K562 (cell line): ENCODE measurements around the gene COLEC12. TPM values are rescaled to one million over a fixed set of nuclear protein-coding genes. Genes with fewer than 3 reads are reported as not detected.

Experiments used
- ATAC-seq: fragments of 200-7000 bp; cut with Tn5 transposase; 3 replicates; pipeline ENCODE4 v1.9.1; 2020; ENCODE audit warnings: moderate library complexity
- BruUV-seq: library from RNA; stranded (reverse); fragments of 400-500 nt; replicated peaks from 2 replicates; lab custom pipeline; 2021; lab: Mats Ljungman, UMichigan
- CTCF ChIA-PET: fragments of 300-600 bp; formaldehyde crosslinking; extraction: SDS; loops from one replicate; lab custom pipeline; 2021; ENCODE audit warnings: low intra/inter-chr PET ratio; lab: Yijun Ruan, JAX
- POLR2A ChIA-PET: fragments of 300-600, 350-650 bp; sonication (Branson Sonifier 250); formaldehyde crosslinking; extraction: SDS; loops from one replicate; lab custom pipeline; 2021; ENCODE audit warnings: antibody characterized with exemption, inconsistent platforms; lab: Yijun Ruan, JAX
- DNase-seq, 4 experiments: peaks; one replicate each; pipeline versions ENCODE4 v3.0.0 to v3.0.0-alpha.2; 2011 to 2018; ENCODE audit warnings: low spot score in 3 of 4, mixed read lengths in 3 of 4; ENCODE audit errors: extremely low read depth in 1 of 4
- FAIRE-seq: peaks from 2 replicates; lab custom pipeline; 2011; peaks lifted over from hg19 to GRCh38; lab: Jason Lieb, UNC
- H2AFZ ChIP-seq: 2 replicates; pipeline ENCODE4 v1.6.0; 2011; ENCODE audit warnings: low read depth, low read length, control low read depth, inconsistent platforms
- H3K27ac ChIP-seq: fragments of 200-600 bp; 3 replicates; pipeline ENCODE4 v1.8.0; 2011; ENCODE audit warnings: low read depth, mild to moderate bottlenecking, control low read depth, inconsistent platforms, low read length, moderate library complexity, mixed read lengths; ENCODE audit errors: extremely low read depth
- H3K27me3 ChIP-seq, 2 experiments: fragments of 300-600 bp in 1 of 2; 2 replicates in 1 of 2; 3 replicates in 1 of 2; pipeline versions ENCODE4 v1.6.0 to v1.8.0; 2011; ENCODE audit warnings: inconsistent platforms in 2 of 2, low read length in 2 of 2, mild to moderate bottlenecking in 1 of 2, mixed read lengths in 1 of 2, moderate library complexity in 1 of 2; ENCODE audit not compliant: control insufficient read depth in 2 of 2, insufficient read depth in 2 of 2
- H3K36me3 ChIP-seq: fragments of 300-600 bp; 3 replicates; pipeline ENCODE4 v1.8.0; 2011; ENCODE audit warnings: mild to moderate bottlenecking, low read length, inconsistent platforms; ENCODE audit not compliant: control insufficient read depth, insufficient read depth
- H3K4me1 ChIP-seq, 2 experiments: fragments of 200-600 bp in 1 of 2; replicated peaks in 1 of 2; 2 replicates in 1 of 2; 3 replicates in 1 of 2; pipeline versions ENCODE4 v1.5.1 to v1.8.0; 2011; ENCODE audit warnings: inconsistent platforms in 2 of 2, low read length in 2 of 2, mild to moderate bottlenecking in 1 of 2, mixed read lengths in 1 of 2, moderate library complexity in 1 of 2; ENCODE audit not compliant: control insufficient read depth in 2 of 2, insufficient read depth in 2 of 2
- H3K4me2 ChIP-seq: 2 replicates; pipeline ENCODE4 v1.6.1; 2011; ENCODE audit warnings: low read length, control low read depth, inconsistent platforms, mixed read lengths; ENCODE audit not compliant: insufficient read depth
- H3K4me3 ChIP-seq: fragments of 200-600 bp; sonication (generic), shearing (Covaris generic); 2 replicates; pipeline ENCODE4 v1.5.1; 2016; ENCODE audit warnings: control low read depth, inconsistent platforms
- H3K79me2 ChIP-seq: fragments of 200-600 bp; 3 replicates; pipeline ENCODE4 v1.8.0; 2011; ENCODE audit warnings: low read length, inconsistent platforms; ENCODE audit not compliant: control insufficient read depth, insufficient read depth
- H3K9ac ChIP-seq, 2 experiments: 2 replicates each; pipeline versions ENCODE4 v1.6.0 to v1.6.1; 2011; ENCODE audit warnings: low read depth in 2 of 2, low read length in 2 of 2, control low read depth in 1 of 2, inconsistent platforms in 1 of 2, mild to moderate bottlenecking in 1 of 2, mixed read lengths in 1 of 2; ENCODE audit not compliant: insufficient read depth in 1 of 2
- H3K9me1 ChIP-seq: one replicate; pipeline ENCODE4 v1.6.0; 2011; ENCODE audit warnings: inconsistent platforms, mild to moderate bottlenecking, low read length, moderate library complexity; ENCODE audit not compliant: control insufficient read depth, insufficient read depth
- H3K9me3 ChIP-seq: replicated peaks from 2 replicates; pipeline ENCODE4 v1.5.1; 2011; ENCODE audit warnings: low read depth, low read length, inconsistent platforms; ENCODE audit not compliant: control insufficient read depth, insufficient read depth
- H4K20me1 ChIP-seq: replicated peaks from 2 replicates; pipeline ENCODE4 v1.6.1; 2011; ENCODE audit warnings: low read length, inconsistent platforms, mixed read lengths; ENCODE audit not compliant: control insufficient read depth, insufficient read depth
- ATF1 ChIP-seq, 2 experiments: fragments of 450-650 bp in 1 of 2; IDR thresholded peaks; 2 replicates each; pipeline ENCODE4 v1.6.1; 2016; ENCODE audit warnings: missing compliant biosample characterization in 1 of 2, missing genetic modification characterization in 1 of 2
- EHMT2 ChIP-seq: fragments of 450-650 bp; IDR thresholded peaks from 2 replicates; pipeline ENCODE4 v1.6.1; 2018; ENCODE audit warnings: antibody characterized with exemption
- GTF2E2 ChIP-seq: fragments of 200-800 bp; sonication (Bioruptor generic); IDR thresholded peaks from 2 replicates; pipeline ENCODE4 v1.6.1; 2016; ENCODE audit warnings: missing genetic modification characterization, missing compliant biosample characterization
- HDAC6 ChIP-seq: IDR thresholded peaks from 2 replicates; pipeline ENCODE4 v1.6.1; 2012; ENCODE audit warnings: low read depth, mild to moderate bottlenecking, control low read depth, inconsistent platforms, low read length, moderate library complexity
- MCM3 ChIP-seq: fragments of 450-650 bp; IDR thresholded peaks from 2 replicates; pipeline ENCODE4 v1.6.1; 2016
- NFXL1 ChIP-seq: fragments of 450-650 bp; formaldehyde crosslinking; IDR thresholded peaks from 2 replicates; pipeline ENCODE4 v1.4.0; 2021; ENCODE audit warnings: mild to moderate bottlenecking
- PHF20 ChIP-seq: fragments of 450-650 bp; IDR thresholded peaks from 2 replicates; pipeline ENCODE4 v1.6.1; 2018; ENCODE audit not compliant: partially characterized antibody
- ZNF277 ChIP-seq: fragments of 250-450 bp; sonication (Bioruptor Pico); IDR thresholded peaks from 2 replicates; pipeline ENCODE4 v1.8.0; 2022; ENCODE audit warnings: inconsistent platforms, mild to moderate bottlenecking, moderate library complexity, borderline replicate concordance
- ZNF583 ChIP-seq: fragments of 250-450 bp; sonication (Bioruptor Pico); IDR thresholded peaks from 2 replicates; pipeline ENCODE4 v1.4.0; 2020
- ZNF639 ChIP-seq, 2 experiments: fragments of 200-800 bp in 1 of 2; sonication (Bioruptor generic) in 1 of 2; sonication (generic) in 1 of 2; formaldehyde crosslinking in 1 of 2; IDR thresholded peaks in 1 of 2; conservative IDR thresholded peaks in 1 of 2; 2 replicates each; pipeline versions ENCODE4 v1.5.0 to v1.6.1; 2016 to 2020; ENCODE audit warnings: missing compliant biosample characterization in 1 of 2, missing genetic modification characterization in 1 of 2, missing genetic modification reagents in 1 of 2
- ZNF79 ChIP-seq: fragments of 250-450 bp; sonication (Bioruptor Pico); IDR thresholded peaks from 2 replicates; pipeline ENCODE4 v1.4.0; 2020; ENCODE audit warnings: low read depth, mild to moderate bottlenecking, moderate library complexity
- WGBS: fragments of 100-300 bp; shearing (Covaris generic); methylation state at CpG from one replicate; pipeline ENCODE4 v1.1.6; 2016; ENCODE audit warnings: low coverage, mixed read lengths; ENCODE audit not compliant: insufficient coverage; ENCODE audit errors: missing lambda C conversion rate; 5-methylcytosine and 5-hydroxymethylcytosine counted together
- in situ Hi-C: fragments of 300-500 bp; cut with MboI; formaldehyde crosslinking; loops from 4 replicates; pipeline ENCODE4 v1.15.0; 2018; ENCODE audit warnings: inconsistent platforms, mixed read lengths
- intact Hi-C: fragments of 100-400 bp; cut with micrococcal nuclease; formaldehyde crosslinking; loops from 2 replicates; pipeline ENCODE4 v1.14.2; 2022
- polyA plus RNA-seq, 8 experiments: library from polyadenylated mRNA; depleted of rRNA in 4 of 8; stranded (reverse) in 5 of 8; unstranded in 3 of 8; fragments of >200 nt; fragmentation: Nextera tagmentation in 2 of 8; fragmentation: Illumina TruSeq in 1 of 8; extraction: Ambion mirVana in 2 of 8; extraction: Trizol in 1 of 8; gene quantifications; 2 replicates each; pipeline versions ENCODE4 v1.2.1 to v1.2.3, GENCODE V29; 2011 to 2014; ENCODE audit warnings: inconsistent platforms in 1 of 8, missing spikeins in 1 of 8
- total RNA-seq, 7 experiments: library from RNA; depleted of rRNA in 6 of 7; stranded (reverse); fragments of >200 nt in 6 of 7; fragmentation: Illumina TruSeq in 2 of 7; extraction: Trizol in 2 of 7; gene quantifications; 2 replicates each; pipeline versions ENCODE4 v1.2.1 to v1.2.3, GENCODE V29; 2011 to 2021; ENCODE audit warnings: low replicate concordance in 1 of 7

COLEC12 gene
- total and polyA plus RNA-seq, 9 of the 15 experiments (the other 6 are each of a cell fraction or from before 2014, with no cell fraction given), result 0.04 TPM; not detected in 8

- TF ChIP-seq PHF20, result no peak
- no peak for TF ChIP-seq ATF1 (CRISPR knock-in tag; IDR thresholded peaks at IDR 0.05)
- TF ChIP-seq ATF1 (tag; IDR thresholded peaks at IDR 0.05), result no peak
Measured at GRCh38 chr18:346600-346999, 153.9 kb downstream of the COLEC12 start (continued).

- POLR2A ChIA-PET, result interaction anchor here (0.8 to 2.4 kb wide), 3 partner anchors 8 to 73 kb away, joined by 3 to 8 read pairs (median 4); no protein-coding TSS in a partner anchor
- intact Hi-C loops, result no loop called here
- no peak for ATAC-seq
- no peak for FAIRE-seq
- no peak overlapping the region for H3K4me2 ChIP-seq
- no TSS peak for BruUV-seq
- in situ Hi-C loops, result no loop called here
- no peaks in the 10 kb centered on the region for H3K36me3 ChIP-seq
- no peak overlapping the region for H3K4me3 ChIP-seq
- no peak overlapping the region for H2AFZ ChIP-seq
- H3K27ac ChIP-seq, result no peak overlapping the region
- H3K9me3 ChIP-seq, result no peaks in the 10 kb centered on the region
- WGBS, result 0% methylated on average over 3 of the region's 3 CpGs
- no peak for DNase-seq
- H3K4me1 ChIP-seq, result no peaks in the 10 kb centered on the region
- peaks cover 35 to 40% of the 10 kb centered on the region in 2 experiments for H3K27me3 ChIP-seq
- no peaks in the 10 kb centered on the region for H3K9me1 ChIP-seq
- no peaks in the 10 kb centered on the region for H3K79me2 ChIP-seq
- CTCF ChIA-PET, result no interaction called here
- H4K20me1 ChIP-seq, result no peaks in the 10 kb centered on the region
- H3K9ac ChIP-seq, result no peak overlapping the region
- TF ChIP-seq HDAC6, result no peak
- no peak for TF ChIP-seq EHMT2
- TF ChIP-seq ZNF583 (CRISPR knock-in tag), result no peak
- TF ChIP-seq ZNF639 (CRISPR knock-in tag; conservative IDR thresholded peaks at IDR 0.05 in 1 of 2, IDR thresholded peaks at IDR 0.05 in 1 of 2), result no peak
- TF ChIP-seq NFXL1 (CRISPR knock-in tag), result no peak
- TF ChIP-seq ZNF79 (CRISPR knock-in tag), result no peak
- TF ChIP-seq ZNF277 (CRISPR knock-in tag), result no peak
- no peak for TF ChIP-seq MCM3
- no peak for TF ChIP-seq GTF2E2 (tag)
Measured at GRCh38 chr18:341102-341501, 159.4 kb downstream of the COLEC12 start.
